NCI-H1417 treated with DMSO at 0.1 percent for 48 hours (cell line): ENCODE measurements around the gene RPS6KA2.
"Not testable (repeated sequence)": the region's sequence is repeated elsewhere in the genome, so short reads cannot be mapped to it uniquely, and the experiment has no call there.

ENCODE experiments used
- DNase-seq: peaks from one replicate; lab custom pipeline; 2025; lab: John Stamatoyannopoulos, UW

Gene RPS6KA2

GRCh38 chr6:166370489-166370888, 256.6 kb downstream of the RPS6KA2 start:
- no peak for DNase-seq

GRCh38 chr6:166369782-166370181, 257.3 kb downstream of the RPS6KA2 start:
- DNase-seq: no peak

- DNase-seq: no peak
These were observed 260.1 kb downstream of the RPS6KA2 start for GRCh38 chr6:166366921-166367320.

- DNase-seq: no peak
These were observed 261.2 kb downstream of the RPS6KA2 start for GRCh38 chr6:166365806-166366205.

GRCh38 chr6:166365221-166365620, 261.8 kb downstream of the RPS6KA2 start:
- DNase-seq: no peak

GRCh38 chr6:166364456-166364855, 262.6 kb downstream of the RPS6KA2 start:
- DNase-seq: no peak

- not testable (repeated sequence) for DNase-seq
These were observed 264.6 kb downstream of the RPS6KA2 start for GRCh38 chr6:166362427-166362826.

GRCh38 chr6:166361077-166361429, 266.0 kb downstream of the RPS6KA2 start:
- no peak for DNase-seq

GRCh38 chr6:166360243-166361076, 266.6 kb downstream of the RPS6KA2 start:
- DNase-seq: no peak
